GM12801 (cell line): ENCODE data around the gene PODNL1.

Experiments
- CTCF ChIP-seq: IDR thresholded peaks from one replicate; pipeline ENCODE4 v1.5.1; 2011; ENCODE audit warnings: control low read depth; ENCODE audit not compliant: insufficient read length; ENCODE audit errors: extremely low read depth

The PODNL1 gene

GRCh38 chr19:13887517-13887916 is 50.7 kb downstream of the PODNL1 start:
- no peak for TF ChIP-seq CTCF

GRCh38 chr19:13887018-13887436 is 51.2 kb downstream of the PODNL1 start:
- no peak for TF ChIP-seq CTCF

- no peak for TF ChIP-seq CTCF
Measured at GRCh38 chr19:13885826-13886365, 52.3 kb downstream of the PODNL1 start.

GRCh38 chr19:13884726-13885591 is 53.3 kb downstream of the PODNL1 start:
- TF ChIP-seq CTCF, result no peak

GRCh38 chr19:13883516-13884064 is 54.6 kb downstream of the PODNL1 start:
- no peak for TF ChIP-seq CTCF

- no peak for TF ChIP-seq CTCF
Measured at GRCh38 chr19:13882836-13883235, 55.4 kb downstream of the PODNL1 start.

GRCh38 chr19:13882419-13882795 is 55.8 kb downstream of the PODNL1 start:
- no peak for TF ChIP-seq CTCF
